IPS DF 4.7 (cell line): ENCODE data around the gene KRTAP3-1.
"Not testable (repeated sequence)": the region's sequence is repeated elsewhere in the genome, so short reads cannot be mapped to it uniquely, and the experiment has no call there.

Experiments used
- DNase-seq: peaks from one replicate; pipeline ENCODE4 v3.0.0-alpha.2; 2013; ENCODE audit warnings: low spot score; ENCODE audit errors: extremely low read depth

The KRTAP3-1 gene

DNA sequence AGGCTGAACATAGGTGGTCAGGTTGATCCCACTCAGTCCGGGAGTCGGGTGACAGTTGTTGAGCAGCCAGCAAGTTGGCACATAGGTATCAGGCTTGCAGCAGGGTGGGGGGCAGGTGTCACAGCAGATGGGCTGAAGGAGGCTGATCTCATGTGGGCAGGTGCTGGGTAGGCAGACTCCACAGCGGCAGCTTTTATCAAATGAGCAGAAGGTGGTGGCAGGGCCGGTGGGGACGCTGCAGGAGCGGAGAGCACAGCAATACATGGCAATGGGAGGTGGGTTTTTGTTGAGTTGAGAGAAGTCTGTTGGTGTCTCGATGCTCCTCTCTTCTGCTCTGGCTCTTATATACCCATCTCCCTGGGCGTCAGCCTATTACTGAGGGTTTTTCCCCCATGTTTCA, at the start of gene KRTAP3-1:
TSS of gene KRTAP3-1 (minus strand) at position 318 of the 400 bp plus-strand sequence. CDS start at position 264, 54 bp downstream.
- no peak for DNase-seq

DNA sequence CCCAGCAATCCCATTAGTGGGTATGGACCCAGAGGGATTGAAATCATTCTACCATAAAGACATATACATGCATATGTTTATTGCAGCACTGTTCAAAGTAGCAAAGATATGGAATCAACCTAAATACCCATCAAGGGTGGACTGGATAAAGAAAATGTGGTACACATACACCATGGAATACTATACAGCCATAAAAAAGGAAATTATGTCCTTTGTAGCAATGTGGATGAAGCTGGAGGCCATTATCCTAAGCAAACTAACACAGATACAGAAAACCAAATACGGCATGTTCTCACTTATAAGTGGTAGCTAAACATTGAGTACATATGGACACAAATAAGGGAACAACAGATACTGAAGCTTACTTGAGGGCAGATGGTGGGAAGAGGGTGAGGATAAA, 48.6 kb upstream of the KRTAP3-1 start:
- DNase-seq: no peak

DNA sequence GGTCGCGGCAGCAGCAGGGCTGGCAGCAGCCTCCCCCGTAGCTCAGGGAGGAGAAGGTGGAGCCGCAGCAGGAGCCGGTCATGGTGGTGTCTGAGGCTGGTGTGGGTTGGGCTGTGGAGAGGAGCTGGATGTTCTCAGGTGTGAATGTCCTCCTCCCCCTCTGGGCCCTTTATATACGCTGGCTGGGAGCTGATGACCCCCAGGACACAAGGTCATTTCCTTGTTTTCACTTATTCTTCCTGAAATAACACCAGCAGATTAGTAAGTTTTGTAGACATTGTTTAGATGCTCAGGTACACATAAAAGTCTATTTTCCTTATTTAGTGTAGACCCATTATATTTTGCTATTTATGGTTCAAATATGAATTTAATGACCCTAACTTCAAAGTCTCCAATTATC, 46.2 kb upstream of the KRTAP3-1 start, which contains the start of gene KRTAP2-2:
TSS of gene KRTAP2-2 (minus strand) at position 101 of the 400 bp plus-strand sequence. CDS start at position 82, 19 bp downstream.
- DNase-seq: not testable (repeated sequence)

DNA sequence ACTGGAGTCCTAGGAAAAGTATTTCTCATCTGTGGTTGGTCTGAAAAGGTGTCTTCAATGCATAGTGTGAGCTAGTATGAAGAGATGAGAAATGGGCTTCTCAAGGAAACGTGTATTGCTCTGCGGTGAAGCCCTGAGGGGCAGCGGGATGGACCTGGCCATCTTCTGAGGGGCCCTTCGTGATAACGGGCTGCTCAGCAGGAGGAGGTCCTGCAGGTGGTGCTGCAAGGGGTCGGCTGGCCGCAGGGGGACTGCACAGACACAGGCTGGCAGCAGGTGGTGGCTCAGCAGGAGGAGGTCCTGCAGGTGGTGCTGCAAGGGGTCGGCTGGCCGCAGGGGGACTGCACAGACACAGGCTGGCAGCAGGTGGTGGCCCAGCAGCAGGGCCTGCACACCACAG, 45.6 kb upstream of the KRTAP3-1 start:
- DNase-seq: not testable (repeated sequence)

DNA sequence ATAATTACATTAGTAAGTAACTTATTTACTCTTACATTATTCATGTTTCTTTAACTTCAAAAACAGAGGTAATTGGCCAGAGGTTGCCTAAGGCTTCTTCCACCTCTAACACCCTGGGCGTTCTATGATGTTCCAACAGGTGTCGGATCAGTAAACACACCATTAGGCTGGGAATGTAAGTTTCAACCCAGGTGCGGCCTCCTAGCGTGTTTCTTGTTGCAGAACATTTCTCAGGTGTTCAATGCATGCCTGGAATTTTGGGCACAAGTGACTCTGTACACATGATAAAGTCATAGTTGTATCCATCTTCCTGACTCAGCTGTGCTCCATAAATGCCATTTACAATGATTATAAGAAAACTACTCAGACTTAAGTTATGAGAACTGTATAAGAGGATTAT, 45.1 kb upstream of the KRTAP3-1 start:
- DNase-seq: no peak

DNA sequence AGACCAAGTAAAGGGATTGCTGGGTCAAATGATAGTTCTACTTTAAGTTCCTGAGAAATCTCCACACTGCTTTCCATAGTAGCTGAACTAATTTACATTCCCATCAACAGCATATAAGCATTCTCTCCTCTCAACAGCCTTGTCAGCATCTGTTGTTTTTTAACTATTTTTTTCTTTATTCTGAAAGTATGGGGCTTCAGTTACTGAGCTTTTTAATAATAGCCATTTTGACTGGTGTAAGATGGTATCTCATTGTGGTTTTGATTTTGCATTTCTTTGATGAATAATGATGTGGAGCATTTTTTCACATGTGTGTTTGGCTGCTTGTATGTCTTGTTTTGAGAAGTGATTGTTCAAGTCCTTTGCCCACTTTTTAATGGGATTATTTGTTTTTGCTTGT, 43.6 kb upstream of the KRTAP3-1 start:
- no peak for DNase-seq

DNA sequence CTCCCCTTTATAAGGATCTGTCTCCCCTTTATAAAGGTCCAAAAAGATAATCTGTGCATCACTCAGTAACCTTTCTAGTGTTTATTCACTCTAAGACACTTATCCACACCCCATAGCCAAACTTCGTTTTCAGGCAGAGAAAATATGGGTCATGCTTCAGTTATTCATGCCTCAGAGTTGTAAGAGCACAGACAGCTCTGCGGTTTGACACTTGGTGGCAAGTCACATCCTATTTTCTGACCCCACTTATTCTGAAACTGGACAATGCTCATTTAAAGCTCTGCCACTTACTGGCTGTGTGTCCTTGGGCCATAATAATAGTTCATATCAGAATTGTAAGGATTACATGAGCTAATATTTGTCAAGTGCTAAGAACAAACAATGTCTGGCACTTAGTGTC, 40.2 kb upstream of the KRTAP3-1 start:
- DNase-seq: no peak

DNA sequence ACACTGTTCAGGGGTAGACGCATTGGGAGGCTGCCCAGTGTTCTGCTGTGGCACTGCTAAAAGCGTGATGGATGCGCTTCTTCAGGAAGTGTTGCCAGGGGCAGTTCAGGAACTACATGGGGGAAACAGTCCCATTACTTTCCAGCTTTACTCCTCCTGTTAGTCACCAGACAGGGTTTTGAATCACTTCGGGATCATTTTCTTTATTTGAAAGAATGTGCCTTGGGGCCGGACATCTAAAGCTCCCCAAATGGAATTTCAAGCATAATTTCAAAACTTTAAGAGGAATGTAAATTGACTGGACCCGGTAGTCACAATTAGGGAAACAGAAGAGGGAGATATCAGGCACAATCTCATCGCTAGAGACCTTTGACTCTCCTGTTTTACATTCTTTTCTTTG, 39.5 kb upstream of the KRTAP3-1 start:
- DNase-seq: no peak

DNA sequence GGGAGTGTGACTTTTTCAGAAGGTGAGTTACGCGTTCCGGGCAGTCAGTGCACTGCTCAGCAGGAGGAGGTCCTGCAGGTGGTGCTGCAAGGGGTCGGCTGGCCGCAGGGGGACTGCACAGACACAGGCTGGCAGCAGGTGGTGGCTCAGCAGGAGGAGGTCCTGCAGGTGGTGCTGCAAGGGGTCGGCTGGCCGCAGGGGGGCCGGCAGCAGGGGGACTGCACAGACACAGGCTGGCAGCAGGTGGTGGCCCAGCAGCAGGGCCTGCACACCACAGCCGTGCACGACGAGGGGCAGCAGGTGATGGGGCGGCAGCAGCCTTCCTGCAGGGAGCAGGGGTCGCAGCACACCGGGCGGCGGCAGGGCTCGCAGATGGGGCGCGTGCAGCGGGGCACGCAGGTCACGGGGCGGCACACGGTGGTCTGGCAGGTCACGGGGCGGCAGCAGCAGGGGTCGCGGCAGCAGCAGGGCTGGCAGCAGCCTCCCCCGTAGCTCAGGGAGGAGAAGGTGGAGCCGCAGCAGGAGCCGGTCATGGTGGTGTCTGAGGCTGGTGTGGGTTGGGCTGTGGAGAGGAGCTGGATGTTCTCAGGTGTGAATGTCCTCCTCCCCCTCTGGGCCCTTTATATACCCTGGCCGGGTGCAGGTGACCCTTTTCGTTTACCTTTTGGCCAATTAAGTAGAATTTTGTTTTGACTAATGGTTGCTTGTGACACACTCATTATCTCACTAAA, 38.0 kb upstream of the KRTAP3-1 start, which contains the start of gene KRTAP2-1:
TSS of gene KRTAP2-1 (minus strand) at position 582 of the 731 bp plus-strand sequence. CDS start at position 533, 49 bp downstream.
- not testable (repeated sequence) for DNase-seq

DNA sequence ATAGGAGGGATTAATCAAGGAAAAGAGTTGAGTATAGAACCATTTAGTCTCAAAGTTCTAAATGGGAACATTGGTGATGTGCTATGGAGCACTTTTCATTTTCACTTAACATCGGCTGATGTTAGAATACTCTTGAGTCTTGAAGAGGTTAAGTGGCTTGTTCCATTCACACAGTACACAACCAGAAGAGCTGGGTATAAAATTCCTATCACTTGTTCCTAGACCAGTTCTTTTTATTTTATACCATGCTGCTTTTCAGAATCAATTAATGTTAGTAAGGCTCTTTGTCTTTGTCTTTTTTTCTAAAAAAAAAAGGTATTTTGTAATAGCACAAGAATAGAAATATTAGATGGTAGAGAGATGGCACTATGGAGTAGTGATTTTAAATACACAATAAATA, 34.0 kb upstream of the KRTAP3-1 start:
- no peak for DNase-seq

DNA sequence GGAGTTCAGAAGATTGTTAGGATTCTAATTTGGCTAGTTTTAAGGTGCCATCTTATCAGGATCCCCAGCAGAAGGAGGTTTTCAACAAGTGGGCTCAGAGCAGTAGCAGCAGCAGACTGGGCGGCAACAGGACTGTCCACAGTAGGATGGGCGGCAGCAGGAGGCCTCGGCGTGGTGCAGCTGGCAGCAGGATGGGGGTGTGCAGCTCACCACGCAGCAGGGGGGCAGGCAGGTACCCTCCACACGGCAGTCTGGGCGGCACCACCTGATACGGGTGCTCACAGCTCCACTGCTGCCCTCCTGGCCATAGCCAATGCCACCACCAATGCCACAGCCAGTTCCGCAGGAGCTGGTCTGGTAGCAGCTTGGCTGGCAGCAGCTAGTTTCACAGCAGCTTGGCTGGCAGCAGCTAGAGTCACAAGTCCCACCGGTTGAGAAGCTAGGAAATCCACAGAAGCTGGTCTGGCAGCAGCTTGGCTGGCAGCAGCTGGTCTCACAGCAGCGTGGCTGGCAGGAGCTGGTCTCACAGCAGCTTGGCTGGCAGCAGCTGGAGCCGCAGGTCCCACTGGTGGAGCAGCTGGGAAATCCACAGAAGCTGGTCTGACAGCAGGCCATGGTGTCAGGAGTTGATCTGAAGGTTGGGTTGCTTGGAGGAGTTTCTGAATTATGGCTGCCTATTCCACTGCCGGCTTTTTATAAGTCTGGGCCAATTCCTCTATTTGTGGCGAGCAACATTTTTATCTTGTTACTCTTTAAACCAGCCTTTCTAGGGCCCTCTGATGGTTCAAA, 32.0 kb upstream of the KRTAP3-1 start, which contains the start of gene KRTAP1-1:
TSS of gene KRTAP1-1 (minus strand) at position 668 of the 789 bp plus-strand sequence. CDS start at position 615, 53 bp downstream.
- DNase-seq: not testable (repeated sequence)

DNA sequence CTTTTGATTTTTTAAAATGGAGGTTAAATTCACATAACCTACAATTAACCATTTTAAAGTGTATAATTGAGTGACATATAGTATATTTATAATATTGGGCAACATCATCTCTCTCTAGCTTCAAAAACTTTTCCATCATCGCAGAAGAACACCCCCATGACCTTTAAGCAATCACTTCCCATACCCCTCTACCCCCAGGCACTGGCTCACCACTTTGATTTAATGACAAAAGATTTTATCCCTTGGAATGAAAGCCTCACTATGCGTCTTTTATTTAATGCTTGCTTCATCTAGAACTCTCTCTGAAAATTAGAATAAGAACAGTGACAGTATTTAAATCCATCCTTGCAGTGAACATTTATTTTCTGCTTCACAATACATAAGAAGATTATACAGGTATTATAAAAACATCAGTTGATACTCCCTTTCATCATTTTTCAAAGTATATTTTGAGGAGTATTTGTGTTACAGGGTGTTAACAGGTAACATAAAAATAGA, 29.0 kb upstream of the KRTAP3-1 start:
- no peak for DNase-seq

DNA sequence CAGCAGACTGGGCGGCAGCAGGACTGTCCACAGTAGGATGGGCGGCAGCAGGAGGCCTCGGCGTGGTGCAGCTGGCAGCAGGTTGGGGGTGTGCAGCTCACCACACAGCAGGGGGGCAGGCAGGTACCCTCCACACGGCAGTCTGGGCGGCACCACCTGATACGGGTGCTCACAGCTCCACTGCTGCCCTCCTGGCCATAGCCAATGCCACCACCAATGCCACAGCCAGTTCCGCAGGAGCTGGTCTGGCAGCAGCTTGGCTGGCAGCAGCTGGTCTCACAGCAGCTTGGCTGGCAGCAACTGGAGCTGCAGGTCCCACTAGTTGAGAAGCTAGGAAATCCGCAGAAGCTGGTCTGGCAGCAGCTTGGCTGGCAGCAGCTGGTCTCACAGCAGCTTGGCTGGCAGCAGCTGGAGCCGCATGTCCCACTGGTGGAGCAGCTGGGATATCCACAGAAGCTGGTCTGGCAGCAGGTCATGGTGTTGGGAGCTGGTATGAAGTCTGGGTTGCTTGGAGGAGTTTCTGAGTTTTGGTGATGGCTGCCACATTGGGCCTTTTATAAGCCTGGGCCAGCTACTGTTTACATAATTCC, 25.5 kb upstream of the KRTAP3-1 start, which contains the start of gene KRTAP1-3:
TSS of gene KRTAP1-3 (minus strand) at position 529 of the 590 bp plus-strand sequence. CDS start at position 476, 53 bp downstream.
- not testable (repeated sequence) for DNase-seq

DNA sequence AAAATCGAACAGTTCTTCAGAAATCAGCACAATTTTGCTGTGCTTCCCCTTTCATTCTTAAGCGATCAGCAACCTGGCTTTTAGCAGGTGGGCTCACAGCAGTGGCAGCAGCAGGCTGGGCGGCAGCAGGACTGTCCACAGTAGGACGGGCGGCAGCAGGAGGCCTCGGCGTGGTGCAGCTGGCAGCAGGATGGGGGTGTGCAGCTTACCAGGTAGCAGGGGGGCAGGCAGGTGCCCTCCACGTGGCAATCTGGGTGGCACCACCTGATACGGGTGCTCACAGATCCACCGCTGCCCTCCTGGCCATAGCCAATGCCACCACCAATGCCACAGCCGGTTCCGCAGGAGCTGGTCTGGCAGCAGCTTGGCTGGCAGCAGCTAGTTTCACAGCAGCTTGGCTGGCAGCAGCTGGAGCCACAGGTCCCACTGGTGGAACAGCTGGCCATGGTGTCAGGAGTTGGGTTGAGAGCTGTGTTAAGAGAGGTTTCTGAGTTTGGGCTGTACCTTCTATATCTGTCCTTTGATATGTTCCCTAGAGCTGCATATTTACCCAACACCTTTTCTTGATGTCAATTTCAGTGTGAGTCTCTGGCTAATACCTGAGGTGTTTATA, 20.8 kb upstream of the KRTAP3-1 start, which contains the start of gene KRTAP1-4:
TSS of gene KRTAP1-4 (minus strand) at position 563 of the 613 bp plus-strand sequence. CDS start at position 446, 117 bp downstream.
- no peak for DNase-seq

DNA sequence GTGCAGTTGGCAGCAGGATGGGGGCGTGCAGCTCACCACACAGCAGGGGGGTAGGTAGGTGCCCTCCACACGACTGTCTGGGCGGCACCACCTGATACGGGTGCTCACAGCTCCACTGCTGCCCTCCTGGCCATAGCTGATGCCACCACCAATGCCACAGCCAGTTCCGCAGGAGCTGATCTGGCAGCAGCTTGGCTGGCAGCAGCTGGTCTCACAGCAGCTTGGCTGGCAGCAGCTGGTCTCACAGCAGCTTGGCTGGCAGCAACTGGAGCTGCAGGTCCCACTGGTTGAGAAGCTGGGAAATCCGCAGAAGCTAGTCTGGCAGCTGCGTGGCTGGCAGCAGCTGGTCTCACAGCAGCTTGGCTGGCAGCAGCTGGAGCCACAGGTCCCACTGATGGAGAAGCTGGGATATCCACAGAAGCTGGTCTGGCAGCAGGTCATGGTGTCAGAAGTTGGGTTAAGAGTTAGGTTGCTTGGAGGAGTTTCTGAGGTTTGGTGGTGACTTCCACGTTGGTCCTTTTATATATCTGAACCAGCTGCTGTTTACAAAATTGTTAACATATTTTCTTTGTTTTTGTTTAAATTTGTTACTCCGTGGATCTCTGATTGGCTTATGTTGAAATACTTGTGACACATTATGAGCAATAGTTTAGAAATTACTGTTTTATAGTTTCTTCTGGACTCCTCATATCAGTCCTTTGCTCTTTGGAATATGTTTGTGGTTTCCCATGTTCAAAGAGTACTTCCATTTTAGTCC, 18.0 kb upstream of the KRTAP3-1 start, which contains the start of gene KRTAP1-5:
TSS of gene KRTAP1-5 (minus strand) at position 494 of the 757 bp plus-strand sequence. CDS start at position 441, 53 bp downstream.
- no peak for DNase-seq

DNA sequence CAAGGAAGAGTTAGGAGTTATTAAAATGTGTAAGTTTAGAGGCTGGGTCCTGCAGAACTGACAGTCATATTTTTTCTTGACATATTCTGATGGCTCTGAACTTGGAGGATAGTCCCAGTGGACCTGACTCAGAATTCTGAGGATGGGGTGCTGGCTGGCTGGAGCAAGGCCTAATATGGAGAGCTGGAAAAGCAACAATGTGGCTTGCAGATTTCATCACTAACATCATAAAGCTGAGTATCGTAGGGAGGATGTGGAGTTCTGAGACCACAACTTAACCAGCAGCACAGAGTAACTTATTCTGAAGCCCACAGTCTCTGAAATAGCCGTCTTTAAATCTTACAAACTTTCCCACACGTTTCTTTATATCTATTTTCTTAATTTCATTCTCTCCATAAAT, 15.8 kb upstream of the KRTAP3-1 start:
- DNase-seq: no peak

DNA sequence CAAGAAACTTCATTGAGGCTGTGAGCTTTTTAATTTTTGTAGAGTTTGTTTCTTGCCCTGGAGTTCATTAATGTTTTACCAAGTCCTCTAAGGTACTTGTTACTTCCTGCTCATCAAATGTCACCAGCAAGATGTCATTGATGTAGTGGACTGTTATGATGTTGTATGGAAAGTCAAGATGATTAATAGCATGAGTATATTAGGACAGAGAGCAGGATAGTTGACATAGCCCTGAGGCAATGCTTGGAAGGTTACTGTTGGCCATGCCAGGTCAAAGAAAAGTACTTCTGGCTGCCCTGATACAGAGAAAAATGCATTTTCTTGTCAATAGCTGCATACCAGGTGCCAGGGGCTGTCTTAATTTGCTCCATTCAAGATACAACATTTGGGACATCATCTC, 11.4 kb upstream of the KRTAP3-1 start:
- DNase-seq: no peak

DNA sequence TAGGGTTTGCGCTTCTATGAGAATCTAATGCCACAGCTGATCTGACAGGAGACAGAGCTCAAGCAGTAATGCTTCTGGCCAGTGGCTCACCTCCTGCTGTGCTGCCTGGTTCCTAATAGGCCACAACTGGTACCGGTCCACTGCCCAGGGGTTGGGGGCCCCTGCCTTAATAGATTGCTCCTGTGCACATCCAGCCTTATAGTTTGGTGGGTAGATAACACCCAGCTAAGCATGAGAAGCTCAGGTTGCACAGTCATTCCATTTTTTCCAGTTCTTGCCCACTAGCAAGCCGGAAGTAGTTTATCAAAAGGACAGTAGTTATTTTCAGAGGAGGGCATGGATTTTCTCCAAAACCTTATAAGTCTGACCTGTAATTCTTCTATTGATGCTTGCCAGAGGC, 10.5 kb upstream of the KRTAP3-1 start:
- DNase-seq: no peak

DNA sequence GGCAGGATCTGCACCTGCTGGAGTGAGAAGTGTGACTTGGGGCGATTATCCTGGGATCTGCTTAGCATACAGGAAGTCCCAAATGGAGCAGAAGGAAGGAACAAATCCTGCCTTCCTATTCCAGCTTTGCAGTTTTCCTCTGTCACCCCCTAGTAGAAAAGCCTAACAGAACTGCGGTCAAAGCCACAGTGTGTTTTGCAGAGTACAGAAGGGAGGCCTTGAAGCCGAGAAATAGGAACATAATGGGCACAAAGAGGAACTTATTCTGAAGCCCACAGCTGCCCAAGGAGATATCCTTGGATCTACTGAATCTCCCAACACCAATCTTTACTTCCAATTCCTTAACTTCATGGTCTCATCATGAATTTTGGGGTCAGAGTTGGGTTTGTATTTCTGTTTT, 9.6 kb upstream of the KRTAP3-1 start:
- DNase-seq: no peak
